ENCODE data around the gene DLGAP1.

DLGAP1 gene

GRCh38 chr18:4385876-4386275 is 69.2 kb downstream of the DLGAP1 start:
- Histone ChIP-seq H3K4me3 (ENCODE audit: low read depth in 1 of 2, low read length in 2 of 2) (no peak overlapping the region), H3K27me3 (ENCODE audit: low read depth, low read length) (no peaks in the 10 kb centered on the region), H3K36me3 (ENCODE audit: control insufficient read depth in 1 of 2, insufficient read depth in 2 of 2, low read length in 2 of 2) (no peaks in the 10 kb centered on the region), H3K27ac (ENCODE audit: low read length) (no peak overlapping the region), H3K9me3 (ENCODE audit: control insufficient read depth in 1 of 2, low read length in 2 of 2) (no peaks in the 10 kb centered on the region), H3K4me1 (ENCODE audit: control insufficient read depth in 1 of 2, insufficient read depth in 2 of 2, low read length in 2 of 2) (no peaks in the 10 kb centered on the region)

GRCh38 chr18:4384932-4385331 is 70.2 kb downstream of the DLGAP1 start:
- Histone ChIP-seq H3K27me3 (ENCODE audit: low read depth, low read length) (no peaks in the 10 kb centered on the region), H3K36me3 (ENCODE audit: control insufficient read depth in 1 of 2, insufficient read depth in 2 of 2, low read length in 2 of 2) (no peaks in the 10 kb centered on the region), H3K27ac (ENCODE audit: low read length) (no peak overlapping the region), H3K9me3 (ENCODE audit: control insufficient read depth in 1 of 2, low read length in 2 of 2) (no peaks in the 10 kb centered on the region), H3K4me1 (ENCODE audit: control insufficient read depth in 1 of 2, insufficient read depth in 2 of 2, low read length in 2 of 2) (no peaks in the 10 kb centered on the region), H3K4me3 (ENCODE audit: low read depth in 1 of 2, low read length in 2 of 2) (no peak overlapping the region)

- Histone ChIP-seq H3K4me3 (ENCODE audit: low read depth in 1 of 2, low read length in 2 of 2) (no peak overlapping the region), H3K4me1 (ENCODE audit: control insufficient read depth in 1 of 2, insufficient read depth in 2 of 2, low read length in 2 of 2) (no peaks in the 10 kb centered on the region), H3K27me3 (ENCODE audit: low read depth, low read length) (no peaks in the 10 kb centered on the region), H3K27ac (ENCODE audit: low read length) (no peak overlapping the region), H3K9me3 (ENCODE audit: control insufficient read depth in 1 of 2, low read length in 2 of 2) (no peaks in the 10 kb centered on the region), H3K36me3 (ENCODE audit: control insufficient read depth in 1 of 2, insufficient read depth in 2 of 2, low read length in 2 of 2) (no peaks in the 10 kb centered on the region)
Measured at GRCh38 chr18:4374564-4374963, 80.5 kb downstream of the DLGAP1 start.

- Histone ChIP-seq H3K4me1 (ENCODE audit: control insufficient read depth in 1 of 2, insufficient read depth in 2 of 2, low read length in 2 of 2) (no peaks in the 10 kb centered on the region), H3K27me3 (ENCODE audit: low read depth, low read length) (no peaks in the 10 kb centered on the region), H3K4me3 (ENCODE audit: low read depth in 1 of 2, low read length in 2 of 2) (no peak overlapping the region), H3K9me3 (ENCODE audit: control insufficient read depth in 1 of 2, low read length in 2 of 2) (no peaks in the 10 kb centered on the region), H3K36me3 (ENCODE audit: control insufficient read depth in 1 of 2, insufficient read depth in 2 of 2, low read length in 2 of 2) (no peaks in the 10 kb centered on the region), H3K27ac (ENCODE audit: low read length) (no peak overlapping the region)
Measured at GRCh38 chr18:4369705-4370104, 85.4 kb downstream of the DLGAP1 start.

- no peaks in the 10 kb centered on the region for H3K4me1 ChIP-seq (ENCODE audit: control insufficient read depth in 1 of 2, insufficient read depth in 2 of 2, low read length in 2 of 2)
- H3K27ac ChIP-seq (ENCODE audit: low read length) = no peak overlapping the region
- peaks cover 0 to 3% of the 10 kb centered on the region in 2 donors for H3K9me3 ChIP-seq (ENCODE audit: control insufficient read depth in 1 of 2, low read length in 2 of 2)
- H3K36me3 ChIP-seq (ENCODE audit: control insufficient read depth in 1 of 2, insufficient read depth in 2 of 2, low read length in 2 of 2) = no peaks in the 10 kb centered on the region
- H3K4me3 ChIP-seq (ENCODE audit: low read depth in 1 of 2, low read length in 2 of 2) = no peak overlapping the region
- no peaks in the 10 kb centered on the region for H3K27me3 ChIP-seq (ENCODE audit: low read depth, low read length)
Measured at GRCh38 chr18:4360221-4360715, 94.8 kb downstream of the DLGAP1 start.

GRCh38 chr18:4358618-4359017 is 96.5 kb downstream of the DLGAP1 start:
- Histone ChIP-seq H3K4me3 (ENCODE audit: low read depth in 1 of 2, low read length in 2 of 2) (no peak overlapping the region), H3K4me1 (ENCODE audit: control insufficient read depth in 1 of 2, insufficient read depth in 2 of 2, low read length in 2 of 2) (no peaks in the 10 kb centered on the region), H3K36me3 (ENCODE audit: control insufficient read depth in 1 of 2, insufficient read depth in 2 of 2, low read length in 2 of 2) (no peaks in the 10 kb centered on the region), H3K27ac (ENCODE audit: low read length) (no peak overlapping the region), H3K9me3 (ENCODE audit: control insufficient read depth in 1 of 2, low read length in 2 of 2) (peaks cover 0 to 3% of the 10 kb centered on the region in 2 donors), H3K27me3 (ENCODE audit: low read depth, low read length) (no peaks in the 10 kb centered on the region)

GRCh38 chr18:4357579-4357978 is 97.5 kb downstream of the DLGAP1 start:
- Histone ChIP-seq H3K27me3 (ENCODE audit: low read depth, low read length) (no peaks in the 10 kb centered on the region), H3K4me1 (ENCODE audit: control insufficient read depth in 1 of 2, insufficient read depth in 2 of 2, low read length in 2 of 2) (no peaks in the 10 kb centered on the region), H3K9me3 (ENCODE audit: control insufficient read depth in 1 of 2, low read length in 2 of 2) (no peaks in the 10 kb centered on the region), H3K4me3 (ENCODE audit: low read depth in 1 of 2, low read length in 2 of 2) (no peak overlapping the region), H3K27ac (ENCODE audit: low read length) (no peak overlapping the region), H3K36me3 (ENCODE audit: control insufficient read depth in 1 of 2, insufficient read depth in 2 of 2, low read length in 2 of 2) (no peaks in the 10 kb centered on the region)

GRCh38 chr18:4356929-4357328 is 98.2 kb downstream of the DLGAP1 start:
- H3K36me3 ChIP-seq (ENCODE audit: control insufficient read depth in 1 of 2, insufficient read depth in 2 of 2, low read length in 2 of 2) = no peaks in the 10 kb centered on the region

GRCh38 chr18:4353853-4354418 is 101.2 kb downstream of the DLGAP1 start:
- Histone ChIP-seq H3K27me3 (ENCODE audit: low read depth, low read length) (no peaks in the 10 kb centered on the region), H3K27ac (ENCODE audit: low read length) (no peak overlapping the region), H3K36me3 (ENCODE audit: control insufficient read depth in 1 of 2, insufficient read depth in 2 of 2, low read length in 2 of 2) (no peaks in the 10 kb centered on the region), H3K9me3 (ENCODE audit: control insufficient read depth in 1 of 2, low read length in 2 of 2) (no peaks in the 10 kb centered on the region), H3K4me3 (ENCODE audit: low read depth in 1 of 2, low read length in 2 of 2) (no peak overlapping the region), H3K4me1 (ENCODE audit: control insufficient read depth in 1 of 2, insufficient read depth in 2 of 2, low read length in 2 of 2) (no peaks in the 10 kb centered on the region)

More at GRCh38 chr18:4356929-4357328, 98.2 kb downstream of the DLGAP1 start:
- Histone ChIP-seq H3K27ac (ENCODE audit: low read length) (no peak overlapping the region), H3K4me1 (ENCODE audit: control insufficient read depth in 1 of 2, insufficient read depth in 2 of 2, low read length in 2 of 2) (no peaks in the 10 kb centered on the region), H3K27me3 (ENCODE audit: low read depth, low read length) (no peaks in the 10 kb centered on the region), H3K9me3 (ENCODE audit: control insufficient read depth in 1 of 2, low read length in 2 of 2) (no peaks in the 10 kb centered on the region), H3K4me3 (ENCODE audit: low read depth in 1 of 2, low read length in 2 of 2) (no peak overlapping the region)

- Histone ChIP-seq H3K36me3 (ENCODE audit: control insufficient read depth in 1 of 2, insufficient read depth in 2 of 2, low read length in 2 of 2) (no peaks in the 10 kb centered on the region), H3K27ac (ENCODE audit: low read length) (no peak overlapping the region), H3K27me3 (ENCODE audit: low read depth, low read length) (no peaks in the 10 kb centered on the region)
Measured at GRCh38 chr18:4352746-4353551, 102.2 kb downstream of the DLGAP1 start.

GRCh38 chr18:4351005-4351404 is 104.1 kb downstream of the DLGAP1 start:
- Histone ChIP-seq H3K9me3 (ENCODE audit: control insufficient read depth in 1 of 2, low read length in 2 of 2) (no peaks in the 10 kb centered on the region), H3K4me3 (ENCODE audit: low read depth in 1 of 2, low read length in 2 of 2) (no peak overlapping the region), H3K36me3 (ENCODE audit: control insufficient read depth in 1 of 2, insufficient read depth in 2 of 2, low read length in 2 of 2) (no peaks in the 10 kb centered on the region), H3K27ac (ENCODE audit: low read length) (no peak overlapping the region), H3K27me3 (ENCODE audit: low read depth, low read length) (no peaks in the 10 kb centered on the region), H3K4me1 (ENCODE audit: control insufficient read depth in 1 of 2, insufficient read depth in 2 of 2, low read length in 2 of 2) (no peaks in the 10 kb centered on the region)

More at GRCh38 chr18:4352746-4353551, 102.2 kb downstream of the DLGAP1 start:
- H3K9me3 ChIP-seq (ENCODE audit: control insufficient read depth in 1 of 2, low read length in 2 of 2) = no peaks in the 10 kb centered on the region
- H3K4me3 ChIP-seq (ENCODE audit: low read depth in 1 of 2, low read length in 2 of 2) = no peak overlapping the region
- H3K4me1 ChIP-seq (ENCODE audit: control insufficient read depth in 1 of 2, insufficient read depth in 2 of 2, low read length in 2 of 2) = no peaks in the 10 kb centered on the region

Measured in muscle layer of duodenum (tissue), 2 donors.